A549 (cell line): ENCODE results near the gene C2CD2.

ENCODE experiments used
- EP300 ChIP-seq, 2 experiments: fragments of >200 bp; sonication (Bioruptor Twin); formaldehyde crosslinking; IDR thresholded peaks; 2 replicates in 1 of 2; 3 replicates in 1 of 2; pipeline ENCODE4 v1.6.1; 2016 to 2017
- RAD21 ChIP-seq, 2 experiments: fragments of >200 bp in 1 of 2; sonication (Bioruptor Twin) in 1 of 2; formaldehyde crosslinking in 1 of 2; IDR thresholded peaks in 1 of 2; conservative IDR thresholded peaks in 1 of 2; 2 replicates in 1 of 2; 3 replicates in 1 of 2; pipeline ENCODE4 v1.6.1; 2012 to 2018; ENCODE audit warnings: inconsistent platforms in 1 of 2
- TP53 ChIP-seq: fragments of 250-450 bp; sonication (Bioruptor Pico); IDR thresholded peaks from 2 replicates; pipeline ENCODE4 v1.5.0; 2021; ENCODE audit warnings: mild to moderate bottlenecking, moderate library complexity

GRCh38 chr21:41995577-41995976 is 41.8 kb upstream of the C2CD2 start:
- no peak for TF ChIP-seq EP300 (IDR thresholded peaks at IDR 0.05)
- no peak for TF ChIP-seq TP53 (CRISPR knock-in tag)
- TF ChIP-seq RAD21 (conservative IDR thresholded peaks at IDR 0.05 in 1 of 2, IDR thresholded peaks at IDR 0.05 in 1 of 2), result no peak
